WTC11 (cell line): ENCODE measurements around the gene ATPAF1. TPM values are rescaled to one million over a fixed set of nuclear protein-coding genes. Genes with fewer than 3 reads are reported as not detected.

Experiments
- ATAC-seq: fragments of 200-7000 bp; cut with Tn5 transposase; 2 replicates; pipeline ENCODE4 v1.10.0; 2021; ENCODE audit warnings: mild to moderate bottlenecking, moderate library complexity
- CTCF ChIA-PET: fragments of 300-600 bp; sonication (Branson Sonifier 250); formaldehyde crosslinking; loops from one replicate; lab custom pipeline; 2021; ENCODE audit warnings: antibody characterized with exemption; lab: Charles Lee
- POLR2A ChIA-PET: fragments of 350-600 bp; sonication (Branson Sonifier 250); formaldehyde crosslinking; loops from one replicate; lab custom pipeline; 2021; ENCODE audit warnings: antibody characterized with exemption; lab: Charles Lee
- DNase-seq: peaks from one replicate; pipeline ENCODE4 v3.0.0; 2021; ENCODE audit warnings: low spot score
- H3K27ac Mint-ChIP-seq: 2 replicates; pipeline ENCODE4 v1.8.0; 2021; ENCODE audit warnings: mixed read lengths
- H3K27me3 Mint-ChIP-seq: 2 replicates; pipeline ENCODE4 v1.8.0; 2021; ENCODE audit warnings: low read depth, mild to moderate bottlenecking, moderate library complexity, mixed read lengths
- H3K36me3 Mint-ChIP-seq: 2 replicates; pipeline ENCODE4 v1.8.0; 2021; ENCODE audit warnings: mixed read lengths
- H3K4me1 Mint-ChIP-seq: 2 replicates; pipeline ENCODE4 v1.8.0; 2022; ENCODE audit warnings: mixed read lengths
- H3K4me3 Mint-ChIP-seq: 2 replicates; pipeline ENCODE4 v1.8.0; 2021; ENCODE audit warnings: mild to moderate bottlenecking, moderate library complexity, mixed read lengths
- H3K9me3 Mint-ChIP-seq: 2 replicates; pipeline ENCODE4 v1.8.0; 2021; ENCODE audit warnings: mixed read lengths
- EMX1 ChIP-seq: fragments of 250-450 bp; sonication (Bioruptor Pico); IDR thresholded peaks from 2 replicates; pipeline ENCODE4 v1.8.0; 2021; ENCODE audit warnings: mild to moderate bottlenecking
- ESRRA ChIP-seq: sonication (generic); formaldehyde crosslinking; IDR thresholded peaks from 2 replicates; pipeline ENCODE4 v1.8.1; 2022; ENCODE audit warnings: mild to moderate bottlenecking, missing genetic modification reagents, borderline replicate concordance
- FOXP1 ChIP-seq: sonication (generic); formaldehyde crosslinking; IDR thresholded peaks from 2 replicates; pipeline ENCODE4 v1.8.0; 2022; ENCODE audit warnings: missing genetic modification reagents, mild to moderate bottlenecking, moderate library complexity, borderline replicate concordance
- MYBL2 ChIP-seq: sonication (generic); formaldehyde crosslinking; IDR thresholded peaks from 2 replicates; pipeline ENCODE4 v1.8.1; 2023; ENCODE audit warnings: mild to moderate bottlenecking, moderate library complexity, missing genetic modification reagents
- PREB ChIP-seq: sonication (generic); formaldehyde crosslinking; IDR thresholded peaks from 2 replicates; pipeline ENCODE4 v1.8.1; 2022; ENCODE audit warnings: mild to moderate bottlenecking, missing genetic modification reagents, moderate library complexity, borderline replicate concordance
- SP1 ChIP-seq: sonication (generic); formaldehyde crosslinking; conservative IDR thresholded peaks from 2 replicates; pipeline ENCODE4 v1.8.1; 2022; ENCODE audit warnings: missing genetic modification reagents
- TP53 ChIP-seq: sonication (generic); formaldehyde crosslinking; IDR thresholded peaks from 2 replicates; pipeline ENCODE4 v1.8.1; 2023; ENCODE audit warnings: mild to moderate bottlenecking, missing genetic modification reagents
- ZNF138 ChIP-seq: sonication (generic); formaldehyde crosslinking; conservative IDR thresholded peaks from 2 replicates; pipeline ENCODE4 v1.8.1; 2022; ENCODE audit warnings: mild to moderate bottlenecking, moderate library complexity, missing genetic modification reagents
- ZNF263 ChIP-seq: sonication (generic); formaldehyde crosslinking; IDR thresholded peaks from 2 replicates; pipeline ENCODE4 v1.8.1; 2022; ENCODE audit warnings: low read depth, mild to moderate bottlenecking, moderate library complexity, missing genetic modification reagents
- ZNF423 ChIP-seq: fragments of 250-450 bp; sonication (Bioruptor Pico); IDR thresholded peaks from 2 replicates; pipeline ENCODE4 v2.1.2; 2022; ENCODE audit warnings: mild to moderate bottlenecking, moderate library complexity
- total RNA-seq: library from RNA; stranded (reverse); gene quantifications from 3 replicates; pipeline ENCODE4 v1.2.3, GENCODE V29; 2021
- TF ChIP-seq, protein P1 (sequence below): sonication (generic); formaldehyde crosslinking; IDR thresholded peaks from 2 replicates; pipeline ENCODE4 v1.8.0; 2022; ENCODE audit warnings: mild to moderate bottlenecking, missing genetic modification reagents
- TF ChIP-seq, protein P2 (sequence below): sonication (generic); formaldehyde crosslinking; IDR thresholded peaks from 2 replicates; pipeline ENCODE4 v1.8.1; 2022; ENCODE audit warnings: low read depth, missing genetic modification reagents, borderline replicate concordance

The ATPAF1 gene
- total RNA-seq, 1 experiment from 2014 or later, result 35.7 TPM

GRCh38 chr1:46614604-46614984, 53.6 kb downstream of the ATPAF1 start:
- H3K27ac Mint-ChIP-seq, result no peak overlapping the region
- H3K27me3 Mint-ChIP-seq, result peaks cover 27% of the 10 kb centered on the region
- POLR2A ChIA-PET, result interaction anchor here (2.3 kb wide), 1 partner anchor 10 kb away, joined by 14 read pairs; the partner anchor contains the start of gene MKNK1
- CTCF ChIA-PET, result interaction anchor here (1.2 to 3.6 kb wide), 5 partner anchors 8 to 201 kb away, joined by 3 to 33 read pairs (median 6); partner anchors contain the start of gene MKNK1
- TF ChIP-seq, protein P1, sequence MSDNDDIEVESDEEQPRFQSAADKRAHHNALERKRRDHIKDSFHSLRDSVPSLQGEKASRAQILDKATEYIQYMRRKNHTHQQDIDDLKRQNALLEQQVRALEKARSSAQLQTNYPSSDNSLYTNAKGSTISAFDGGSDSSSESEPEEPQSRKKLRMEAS (CRISPR knock-in tag), result no peak
- TF ChIP-seq EMX1 (CRISPR knock-in tag), result no peak
- H3K9me3 Mint-ChIP-seq, result no peaks in the 10 kb centered on the region
- DNase-seq, result no peak
- peaks cover 57% of the 10 kb centered on the region for H3K4me1 Mint-ChIP-seq
- no peak for ATAC-seq
- H3K4me3 Mint-ChIP-seq, result no peak overlapping the region
- H3K36me3 Mint-ChIP-seq, result no peaks in the 10 kb centered on the region

DNA sequence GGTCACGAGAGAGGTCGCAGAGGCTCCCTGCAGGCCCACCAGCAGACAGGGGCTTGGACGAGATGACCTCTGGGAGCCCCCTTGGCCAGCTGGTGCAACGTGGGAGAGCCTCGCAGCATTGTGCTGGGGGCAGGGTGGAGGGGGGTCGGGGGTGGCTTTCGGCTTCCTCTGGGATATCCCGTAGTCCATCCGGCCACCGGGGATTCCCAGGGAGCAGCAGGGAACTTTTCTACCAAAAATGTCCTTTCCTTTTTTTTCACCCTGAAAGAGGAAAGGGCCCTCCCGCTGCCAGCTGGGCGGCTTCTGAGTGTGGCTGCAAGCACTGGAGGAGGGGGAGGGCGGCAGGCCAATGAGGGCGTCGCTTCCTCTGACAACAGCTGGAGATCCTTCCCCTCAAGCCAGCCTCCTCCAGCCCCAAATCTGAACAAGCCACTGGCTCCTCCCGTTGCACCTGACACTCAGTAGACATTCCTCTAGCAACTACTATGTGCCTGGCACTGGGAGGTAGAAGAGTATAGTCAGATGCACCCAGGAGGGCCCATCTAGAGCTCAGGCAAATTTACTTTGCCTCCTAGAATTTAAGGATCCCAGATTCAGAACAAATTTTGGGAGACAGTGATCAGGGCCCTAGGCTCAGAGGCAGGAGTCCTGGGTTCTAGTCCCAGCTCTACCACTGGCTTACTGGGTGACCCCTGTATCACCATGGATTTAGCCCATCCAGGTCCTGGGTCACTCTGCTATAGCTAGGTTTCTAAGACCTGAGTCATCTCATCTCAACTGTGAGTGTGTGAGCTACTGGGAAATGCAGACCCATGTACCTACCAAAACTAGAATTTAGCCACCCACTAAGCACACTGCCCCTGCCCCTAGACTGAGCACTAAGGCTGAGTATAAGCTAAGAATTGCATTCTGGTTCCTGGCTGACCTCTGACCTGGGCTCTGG, 54.2 kb downstream of the ATPAF1 start:
- Mint-ChIP-seq H3K36me3 (peaks cover 3% of the 10 kb centered on the region; the same call in 1 of the 2 replicates), H3K4me3 (peak overlapping the region; percentile 48), H3K27me3 (peaks cover 21% of the 10 kb centered on the region), H3K9me3 (no peaks in the 10 kb centered on the region), H3K4me1 (peaks cover 57% of the 10 kb centered on the region), H3K27ac (peak overlapping the region; percentile 80)
- ATAC-seq (peak; percentile 86), DNase-seq (peak; percentile 79)
- TF ChIP-seq ZNF423, result peak; percentile 65
- TF ChIP-seq TP53 (CRISPR knock-in tag), result 0 out of 2 replicates have a peak, but pooled peaks have one; percentile 33
- TF ChIP-seq, protein P2, sequence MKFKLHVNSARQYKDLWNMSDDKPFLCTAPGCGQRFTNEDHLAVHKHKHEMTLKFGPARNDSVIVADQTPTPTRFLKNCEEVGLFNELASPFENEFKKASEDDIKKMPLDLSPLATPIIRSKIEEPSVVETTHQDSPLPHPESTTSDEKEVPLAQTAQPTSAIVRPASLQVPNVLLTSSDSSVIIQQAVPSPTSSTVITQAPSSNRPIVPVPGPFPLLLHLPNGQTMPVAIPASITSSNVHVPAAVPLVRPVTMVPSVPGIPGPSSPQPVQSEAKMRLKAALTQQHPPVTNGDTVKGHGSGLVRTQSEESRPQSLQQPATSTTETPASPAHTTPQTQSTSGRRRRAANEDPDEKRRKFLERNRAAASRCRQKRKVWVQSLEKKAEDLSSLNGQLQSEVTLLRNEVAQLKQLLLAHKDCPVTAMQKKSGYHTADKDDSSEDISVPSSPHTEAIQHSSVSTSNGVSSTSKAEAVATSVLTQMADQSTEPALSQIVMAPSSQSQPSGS (CRISPR knock-in tag), result no peak
- ChIA-PET CTCF (interaction anchor here (1.0 to 3.6 kb wide), 9 partner anchors 8 to 565 kb away, joined by 3 to 33 read pairs (median 4); partner anchors contain the start of gene MKNK1), POLR2A (interaction anchor here (0.6 to 2.3 kb wide), 3 partner anchors 9 to 106 kb away, joined by 3 to 14 read pairs (median 3); partner anchors contain the start of genes MKNK1 and TEX38)

DNA sequence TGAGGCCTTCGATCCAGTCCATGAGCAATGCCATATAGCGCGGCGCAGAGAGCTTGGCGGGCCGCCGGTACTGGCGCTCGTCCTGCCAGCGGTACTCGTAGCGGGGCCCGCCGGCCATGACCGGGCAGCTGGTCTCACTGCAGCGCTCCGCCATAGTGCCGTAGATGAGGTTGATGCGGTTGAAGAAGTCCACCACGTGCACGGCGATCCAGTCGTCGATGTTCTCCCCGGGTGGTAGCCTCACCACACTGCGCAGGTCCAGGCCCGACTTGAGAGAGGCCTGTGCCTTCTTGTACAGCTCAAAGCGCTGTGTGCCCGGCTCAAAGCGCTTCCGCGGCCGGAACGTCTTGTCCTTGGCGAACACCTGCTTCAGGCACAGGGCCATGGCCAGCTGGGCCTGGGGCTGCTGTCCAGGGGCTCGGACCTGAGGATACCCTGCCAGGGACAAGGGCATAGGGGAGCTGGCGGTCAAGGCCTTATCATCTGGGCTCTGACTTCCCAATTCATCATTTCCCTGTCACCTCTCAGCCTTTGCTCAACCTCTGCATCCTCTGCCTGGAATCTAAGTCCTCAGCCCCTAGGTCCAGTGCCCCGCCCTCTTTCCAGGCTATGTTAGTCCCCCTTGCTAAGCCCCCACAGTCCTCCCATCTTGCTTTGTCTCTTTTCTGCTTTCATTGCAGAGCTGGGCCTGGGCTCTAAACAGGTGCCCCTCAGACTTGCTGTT, 55.1 kb downstream of the ATPAF1 start:
- peak overlapping the region; percentile 48 for H3K4me3 Mint-ChIP-seq
- peaks cover 16% of the 10 kb centered on the region for H3K27me3 Mint-ChIP-seq
- H3K4me1 Mint-ChIP-seq, result peaks cover 57% of the 10 kb centered on the region
- ChIA-PET POLR2A (interaction anchor here (0.6 to 2.3 kb wide), 2 partner anchors 8 to 106 kb away, joined by 3 to 14 read pairs; partner anchors contain the start of gene MKNK1), CTCF (interaction anchor here (1.0 to 3.6 kb wide), 9 partner anchors 9 to 566 kb away, joined by 3 to 33 read pairs (median 4); partner anchors contain the start of gene MKNK1)
- peaks cover 9% of the 10 kb centered on the region; the same call in 1 of the 2 replicates for H3K36me3 Mint-ChIP-seq
- ATAC-seq (peak; percentile 14), DNase-seq (no peak)
- peak overlapping the region; percentile 80 for H3K27ac Mint-ChIP-seq
- TF ChIP-seq ZNF138 (CRISPR knock-in tag), result no peak
- TF ChIP-seq ZNF263, result no peak
- no peak for TF ChIP-seq FOXP1 (CRISPR knock-in tag)
- TF ChIP-seq, protein P1 (CRISPR knock-in tag), result no peak
- TF ChIP-seq PREB (CRISPR knock-in tag), result no peak
- TF ChIP-seq ESRRA (CRISPR knock-in tag), result no peak
- no peak for TF ChIP-seq SP1 (CRISPR knock-in tag)
- TF ChIP-seq MYBL2 (CRISPR knock-in tag), result no peak
- H3K9me3 Mint-ChIP-seq, result no peaks in the 10 kb centered on the region
